DMS79 treated with DMSO at 0.1 percent for 48 hours (cell line): ENCODE results near the gene CCDC86.

Experiments used
- DNase-seq: peaks from one replicate; lab custom pipeline; 2025; lab: John Stamatoyannopoulos, UW

The CCDC86 gene

DNA sequence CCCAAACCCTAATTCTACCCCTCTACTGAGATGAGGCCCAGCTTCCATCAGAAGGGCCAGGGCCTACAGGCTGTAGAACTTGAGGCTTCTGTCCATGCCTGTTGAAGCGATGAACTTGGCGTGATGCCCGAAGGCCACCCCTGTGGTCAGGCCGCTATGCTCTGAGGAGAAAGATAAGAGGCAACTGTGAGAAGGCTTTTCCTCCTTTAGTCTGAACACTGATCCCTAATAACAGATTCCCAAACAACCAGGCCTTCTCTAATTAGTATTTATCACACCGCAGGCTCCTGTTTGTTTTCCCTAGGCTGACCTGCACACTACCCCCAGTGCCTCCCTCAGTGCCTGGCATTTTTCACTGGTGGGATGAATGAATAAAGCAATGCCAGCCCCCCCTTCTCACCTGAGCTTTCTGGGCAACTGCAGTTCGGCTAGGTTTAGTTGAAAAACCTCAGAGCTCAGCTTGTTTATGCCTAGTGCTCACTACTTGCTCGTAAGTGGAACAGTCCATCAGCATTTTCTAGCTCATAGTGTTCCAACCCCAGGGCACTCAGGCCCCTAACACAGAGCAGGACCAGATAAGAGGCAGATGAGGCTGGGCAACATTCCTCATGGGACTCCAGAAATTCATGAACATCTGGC, 49.3 kb downstream of the CCDC86 start:
- DNase-seq: peak; percentile 18

DNA sequence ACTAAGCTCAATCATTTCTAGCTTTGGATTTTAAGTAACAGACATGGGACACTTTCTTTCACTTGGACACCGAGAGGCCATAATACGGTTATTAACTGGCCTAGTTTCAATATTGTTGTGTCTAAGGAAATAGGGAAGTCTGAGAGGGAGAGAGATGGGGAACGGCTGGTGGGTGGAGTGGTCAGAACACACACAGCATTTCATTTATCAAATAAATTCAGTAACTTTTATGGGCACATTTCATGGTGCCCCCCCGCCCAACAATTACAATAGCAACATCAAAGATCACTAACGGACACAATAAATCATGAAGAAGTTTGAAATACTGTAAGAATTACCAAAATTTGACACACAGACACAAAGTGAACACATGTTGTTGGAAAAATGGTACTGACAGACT, 53.8 kb downstream of the CCDC86 start:
- no peak for DNase-seq

DNA sequence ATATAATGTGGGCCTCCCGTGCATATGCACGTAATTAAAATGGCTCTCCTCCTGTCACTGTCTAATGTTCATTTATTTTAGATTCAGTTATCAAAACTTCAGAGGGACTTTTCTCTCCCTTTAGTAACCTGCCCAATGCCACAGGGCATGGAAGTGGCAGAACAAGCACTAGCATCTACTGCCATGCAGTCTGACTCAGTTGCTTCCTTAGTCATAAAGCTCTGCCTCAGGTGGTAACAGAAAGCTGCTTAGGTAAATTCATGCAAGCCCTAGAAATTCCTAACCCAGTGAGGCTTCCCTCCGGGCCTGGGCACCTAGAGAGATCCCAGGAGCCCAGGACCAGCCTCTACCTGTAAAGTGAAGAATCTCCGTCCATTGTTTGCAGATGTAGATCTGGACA, 55.6 kb downstream of the CCDC86 start:
- DNase-seq: no peak

DNA sequence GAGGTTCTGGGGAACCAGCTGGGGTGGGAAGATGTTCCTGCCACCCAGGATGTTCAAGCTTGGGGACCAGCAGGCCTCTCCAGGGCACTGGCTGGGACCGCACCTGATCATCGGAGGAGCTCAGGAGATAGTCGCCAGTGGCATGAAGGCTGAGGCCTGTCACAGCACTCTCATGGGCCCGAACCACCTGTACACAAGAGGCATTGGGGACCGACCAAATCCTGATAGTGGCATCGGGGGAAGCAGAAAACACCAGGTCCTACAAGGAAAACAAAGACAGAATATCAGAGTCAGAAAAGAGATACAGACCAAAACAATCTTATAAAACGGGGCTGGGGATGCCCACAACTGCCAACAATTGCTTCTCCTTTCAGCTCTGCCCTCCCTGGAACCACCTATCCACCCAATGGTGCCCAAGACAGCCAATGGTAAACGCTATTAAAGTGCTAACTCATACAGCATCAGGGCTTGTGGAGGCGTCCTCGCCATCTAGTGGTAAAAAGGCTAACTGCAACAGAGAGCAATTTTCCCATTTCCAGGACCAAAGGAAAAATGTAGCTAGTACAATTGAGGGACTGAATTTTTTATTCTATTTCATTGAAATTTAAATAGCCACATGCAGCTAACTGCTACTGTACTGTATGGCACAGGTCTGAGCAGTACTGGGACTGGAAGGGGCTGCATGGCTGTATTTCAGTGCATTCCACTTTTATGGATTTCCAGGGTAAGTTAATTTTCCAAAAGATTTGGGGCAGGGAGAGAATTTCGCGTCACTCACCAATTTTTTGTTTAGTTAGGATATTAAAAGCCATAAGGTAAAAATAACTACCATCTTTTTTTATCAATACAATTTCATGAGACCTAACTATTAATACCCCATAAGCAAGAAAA, 57.4 kb downstream of the CCDC86 start:
- peak; percentile 9 for DNase-seq

DNA sequence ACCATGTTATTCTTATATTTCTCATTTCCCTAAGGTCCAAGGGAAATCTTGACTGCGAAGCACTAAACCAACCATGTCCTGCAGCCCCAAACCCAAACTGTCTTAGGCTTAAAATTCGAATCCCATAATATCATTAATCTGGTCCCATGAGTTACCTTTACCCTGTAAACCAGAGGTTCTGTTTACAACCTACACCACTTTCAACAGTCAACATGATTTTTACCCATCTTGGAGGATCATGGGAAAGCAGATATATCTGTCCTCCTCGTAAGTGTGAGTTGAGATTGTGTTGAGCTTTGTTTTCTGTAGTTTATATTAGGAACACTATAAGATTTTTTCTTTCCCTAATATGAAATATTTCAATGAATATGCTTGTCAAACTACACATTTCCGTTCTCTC, 58.1 kb downstream of the CCDC86 start:
- DNase-seq: no peak
